ENCODE data around the gene SMIM10L2A.
"Not testable (repeated sequence)": the region's sequence is repeated elsewhere in the genome, so short reads cannot be mapped to it uniquely, and the experiment has no call there.

GRCh38 chrX:135461756-135462155 is 40.0 kb downstream of the SMIM10L2A start:
- not testable (repeated sequence) for TF ChIP-seq POLR2AphosphoS5, POLR2A (IDR thresholded peaks at IDR 0.05; ENCODE audit: low read depth, low read length)
